ENCODE results near the gene ECSCR.

The ECSCR gene

DNA sequence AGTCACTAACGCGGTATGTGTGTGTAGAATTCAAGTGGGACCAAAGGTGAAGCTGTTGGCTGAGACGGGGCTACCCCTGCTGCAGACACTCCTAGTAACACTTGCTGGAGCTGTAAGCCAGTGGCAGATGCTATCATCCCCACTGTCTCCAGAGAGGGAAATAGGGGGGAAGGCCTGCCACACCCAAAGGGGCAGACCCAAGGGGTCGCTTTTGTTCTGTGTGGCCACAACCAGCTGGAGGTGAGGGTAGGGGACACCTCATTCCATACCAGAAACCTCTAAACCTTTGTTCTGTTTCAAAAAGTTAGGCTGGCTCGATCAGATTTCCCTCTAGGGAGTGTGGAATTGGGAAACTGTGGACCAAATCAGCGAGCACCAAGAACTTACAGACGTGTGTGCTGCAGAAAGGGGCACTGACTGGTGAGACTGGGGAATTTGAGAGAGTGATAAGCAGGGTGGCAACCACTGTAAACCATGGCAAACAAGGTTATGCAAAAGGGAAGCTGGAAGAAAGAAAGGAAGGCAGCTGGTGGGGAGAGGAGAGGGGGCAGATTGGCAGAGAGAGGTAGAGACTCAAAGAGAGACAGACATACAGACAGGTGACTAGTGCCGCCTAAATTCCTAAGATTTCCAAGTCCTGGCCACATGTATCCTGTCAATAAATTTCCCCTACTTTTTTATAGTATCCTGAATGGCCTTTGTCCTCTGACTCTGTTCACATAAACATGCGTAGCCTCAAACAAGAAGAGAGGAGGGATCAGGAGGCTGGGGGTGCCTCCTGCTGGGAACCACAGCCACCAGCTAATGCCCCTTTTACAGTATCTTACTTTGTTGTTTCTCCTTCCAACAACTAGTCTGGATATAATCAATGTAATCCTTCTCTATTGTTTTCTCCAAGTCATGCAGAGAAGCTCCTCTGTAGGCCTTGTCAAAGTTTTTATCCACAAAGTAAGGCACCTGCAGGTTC, 43.0 kb downstream of the ECSCR start:
- TF ChIP-seq, protein P1, sequence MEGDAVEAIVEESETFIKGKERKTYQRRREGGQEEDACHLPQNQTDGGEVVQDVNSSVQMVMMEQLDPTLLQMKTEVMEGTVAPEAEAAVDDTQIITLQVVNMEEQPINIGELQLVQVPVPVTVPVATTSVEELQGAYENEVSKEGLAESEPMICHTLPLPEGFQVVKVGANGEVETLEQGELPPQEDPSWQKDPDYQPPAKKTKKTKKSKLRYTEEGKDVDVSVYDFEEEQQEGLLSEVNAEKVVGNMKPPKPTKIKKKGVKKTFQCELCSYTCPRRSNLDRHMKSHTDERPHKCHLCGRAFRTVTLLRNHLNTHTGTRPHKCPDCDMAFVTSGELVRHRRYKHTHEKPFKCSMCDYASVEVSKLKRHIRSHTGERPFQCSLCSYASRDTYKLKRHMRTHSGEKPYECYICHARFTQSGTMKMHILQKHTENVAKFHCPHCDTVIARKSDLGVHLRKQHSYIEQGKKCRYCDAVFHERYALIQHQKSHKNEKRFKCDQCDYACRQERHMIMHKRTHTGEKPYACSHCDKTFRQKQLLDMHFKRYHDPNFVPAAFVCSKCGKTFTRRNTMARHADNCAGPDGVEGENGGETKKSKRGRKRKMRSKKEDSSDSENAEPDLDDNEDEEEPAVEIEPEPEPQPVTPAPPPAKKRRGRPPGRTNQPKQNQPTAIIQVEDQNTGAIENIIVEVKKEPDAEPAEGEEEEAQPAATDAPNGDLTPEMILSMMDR (conservative IDR thresholded peaks at IDR 0.05; ENCODE audit: low read depth, low read length) = no peak
- no peak overlapping the region for H3K4me3 ChIP-seq (ENCODE audit: low read length)
- no peak for DNase-seq (ENCODE audit: low read depth)

DNA sequence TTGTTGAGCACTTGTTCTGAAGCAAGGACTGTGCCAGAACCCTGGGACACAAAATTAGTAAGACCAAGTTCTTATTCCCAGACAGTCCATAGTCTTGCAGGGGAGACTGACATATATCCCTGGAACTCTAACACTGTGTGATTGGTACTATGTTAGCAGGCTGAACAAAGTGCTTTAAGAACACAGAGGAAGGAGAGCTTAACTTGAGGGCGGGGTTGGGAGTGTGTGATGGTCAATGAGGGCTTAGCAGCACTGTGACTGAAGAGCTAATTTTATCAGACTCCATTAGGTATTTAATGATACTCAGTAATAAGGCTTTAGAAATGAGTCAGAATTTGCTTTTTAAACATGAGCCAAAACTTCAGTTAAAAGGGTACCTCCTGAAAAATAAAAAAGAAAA, 43.8 kb downstream of the ECSCR start:
- no peak for DNase-seq (ENCODE audit: low read depth)
- TF ChIP-seq, protein P1 (conservative IDR thresholded peaks at IDR 0.05; ENCODE audit: low read depth, low read length) = no peak
- H3K4me3 ChIP-seq (ENCODE audit: low read length) = no peak overlapping the region

DNA sequence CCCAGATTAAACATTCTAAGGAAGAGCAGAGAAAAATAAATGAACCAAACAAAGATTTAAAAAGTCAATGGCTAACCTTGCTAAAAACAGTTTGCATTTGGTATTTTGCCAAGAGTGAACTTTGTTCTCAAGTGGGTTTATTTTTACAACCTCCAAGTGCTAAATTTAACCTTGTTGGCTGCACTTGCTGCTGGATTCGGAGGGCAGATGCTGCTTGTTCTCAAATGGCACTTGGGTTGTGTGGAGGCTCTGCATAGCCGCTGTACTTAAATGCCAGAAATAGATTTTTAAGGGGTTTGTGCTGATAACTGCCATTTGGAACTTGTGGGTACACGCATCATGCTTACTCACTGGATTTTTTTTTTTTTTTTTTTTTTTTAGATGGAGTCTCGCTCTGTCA, 45.3 kb downstream of the ECSCR start:
- DNase-seq (ENCODE audit: low read depth) = no peak
- TF ChIP-seq, protein P1 (conservative IDR thresholded peaks at IDR 0.05; ENCODE audit: low read depth, low read length) = no peak
- H3K4me3 ChIP-seq (ENCODE audit: low read length) = no peak overlapping the region

DNA sequence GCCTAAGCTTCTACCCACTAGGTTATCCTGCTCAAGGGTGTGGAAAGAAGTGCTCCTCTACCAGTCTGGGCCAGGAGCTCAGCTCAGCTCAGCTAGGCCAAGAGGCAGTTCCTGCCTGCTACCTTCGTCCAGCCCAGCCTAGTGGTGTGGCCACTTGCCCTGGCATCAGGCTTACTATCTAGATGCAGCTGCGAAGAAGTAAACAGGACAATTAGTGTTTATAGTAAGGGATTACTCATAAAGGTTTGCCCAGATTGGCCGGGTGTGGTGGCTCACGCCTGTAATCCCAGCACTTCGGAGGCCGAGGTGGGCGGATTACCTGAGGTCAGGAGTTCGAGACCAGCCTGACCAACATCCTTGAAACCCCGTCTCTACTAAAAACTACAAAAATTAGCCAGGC, 45.9 kb downstream of the ECSCR start:
- no peak overlapping the region for H3K4me3 ChIP-seq (ENCODE audit: low read length)
- TF ChIP-seq, protein P1 (conservative IDR thresholded peaks at IDR 0.05; ENCODE audit: low read depth, low read length) = no peak

DNA sequence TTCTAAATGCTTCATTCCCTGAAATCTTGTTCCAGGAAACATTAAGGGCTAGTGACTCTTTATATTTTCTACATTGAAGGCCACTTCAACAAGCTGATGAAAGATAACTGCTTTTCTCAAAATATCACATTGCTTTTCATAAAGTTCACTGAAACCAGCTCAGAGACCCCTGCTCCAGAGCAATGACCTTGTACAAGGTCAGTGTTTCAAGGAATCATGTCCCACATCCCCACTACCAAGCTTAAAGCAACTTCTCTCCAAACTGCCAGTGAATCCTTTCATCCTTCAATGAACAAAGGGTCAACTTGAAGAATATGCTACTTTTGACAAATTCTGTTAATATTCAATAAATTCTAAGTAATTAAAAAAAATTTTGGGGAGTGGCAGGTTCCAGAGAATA, 46.7 kb downstream of the ECSCR start:
- TF ChIP-seq, protein P1 (conservative IDR thresholded peaks at IDR 0.05; ENCODE audit: low read depth, low read length) = no peak
- no peak overlapping the region for H3K4me3 ChIP-seq (ENCODE audit: low read length)

More for the DNA sequence above, 45.9 kb downstream of the ECSCR start:
- no peak for DNase-seq (ENCODE audit: low read depth)

DNA sequence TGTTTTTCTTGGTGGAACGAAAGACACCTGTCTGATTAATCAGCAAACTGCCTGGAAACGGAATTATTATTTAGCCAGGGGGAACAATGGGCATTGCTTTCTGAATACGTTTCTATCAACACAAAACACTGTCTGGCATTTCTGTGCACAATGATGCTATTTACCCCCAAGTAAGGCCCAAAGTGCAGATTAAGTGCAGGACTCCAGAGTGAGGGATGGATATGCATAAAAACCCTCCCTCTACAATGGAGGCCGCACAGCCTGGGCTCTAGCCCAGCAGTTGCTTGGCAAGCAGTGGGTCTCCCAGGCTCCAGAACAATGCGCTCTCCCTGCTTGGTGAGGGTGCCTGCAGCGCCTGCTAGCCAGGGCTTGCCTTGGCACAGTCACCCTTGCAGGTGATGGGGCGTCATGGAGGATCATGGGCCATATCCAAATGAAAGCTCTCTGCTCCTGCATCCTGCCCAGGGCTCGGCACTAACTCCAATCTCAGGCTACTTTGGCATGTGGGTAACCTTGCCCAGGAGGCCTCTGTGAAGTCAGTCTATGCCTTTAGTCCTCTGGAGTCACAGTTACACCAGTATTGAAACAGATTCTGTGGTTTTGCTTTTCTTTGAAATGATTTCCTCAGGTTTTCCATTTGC, 47.2 kb downstream of the ECSCR start:
- TF ChIP-seq, protein P1 (conservative IDR thresholded peaks at IDR 0.05; ENCODE audit: low read depth, low read length) = no peak
- H3K4me3 ChIP-seq (ENCODE audit: low read length) = no peak overlapping the region
- DNase-seq (ENCODE audit: low read depth) = no peak

More for the DNA sequence above, 46.7 kb downstream of the ECSCR start:
- no peak for DNase-seq (ENCODE audit: low read depth)

Data from retinal pigment epithelial cell (primary cell).